Measurements from ENCODE around the gene ING3. TPM values are rescaled to one million over a fixed set of nuclear protein-coding genes. Genes with fewer than 3 reads are reported as not detected.

Gene ING3
- total and polyA plus RNA-seq, 9 of the 15 experiments (the other 6 are each of a cell fraction or from before 2014, with no cell fraction given), result 22.8 to 233 (median 50.4) TPM

DNA sequence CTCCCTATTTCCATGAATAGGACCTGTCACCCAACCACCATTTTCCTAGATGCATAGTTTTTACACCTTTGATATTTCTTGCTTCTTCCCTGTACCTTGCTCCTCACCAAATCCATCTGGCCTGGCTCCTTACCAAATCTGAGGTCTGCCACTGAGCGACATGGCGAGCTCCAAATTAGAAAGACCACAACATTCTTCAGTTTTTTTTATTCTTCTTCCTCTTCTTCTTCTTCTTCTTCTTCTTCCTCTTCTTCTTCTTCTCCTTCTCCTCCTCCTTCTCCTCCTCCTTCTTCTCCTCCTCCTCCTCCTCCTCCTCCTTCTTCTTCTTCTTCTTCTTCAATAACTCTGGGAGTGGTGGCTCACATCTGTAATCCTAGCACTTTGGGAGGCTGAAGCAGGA is 45.1 kb downstream of the ING3 start (continued):
- TF ChIP-seq, protein P1, sequence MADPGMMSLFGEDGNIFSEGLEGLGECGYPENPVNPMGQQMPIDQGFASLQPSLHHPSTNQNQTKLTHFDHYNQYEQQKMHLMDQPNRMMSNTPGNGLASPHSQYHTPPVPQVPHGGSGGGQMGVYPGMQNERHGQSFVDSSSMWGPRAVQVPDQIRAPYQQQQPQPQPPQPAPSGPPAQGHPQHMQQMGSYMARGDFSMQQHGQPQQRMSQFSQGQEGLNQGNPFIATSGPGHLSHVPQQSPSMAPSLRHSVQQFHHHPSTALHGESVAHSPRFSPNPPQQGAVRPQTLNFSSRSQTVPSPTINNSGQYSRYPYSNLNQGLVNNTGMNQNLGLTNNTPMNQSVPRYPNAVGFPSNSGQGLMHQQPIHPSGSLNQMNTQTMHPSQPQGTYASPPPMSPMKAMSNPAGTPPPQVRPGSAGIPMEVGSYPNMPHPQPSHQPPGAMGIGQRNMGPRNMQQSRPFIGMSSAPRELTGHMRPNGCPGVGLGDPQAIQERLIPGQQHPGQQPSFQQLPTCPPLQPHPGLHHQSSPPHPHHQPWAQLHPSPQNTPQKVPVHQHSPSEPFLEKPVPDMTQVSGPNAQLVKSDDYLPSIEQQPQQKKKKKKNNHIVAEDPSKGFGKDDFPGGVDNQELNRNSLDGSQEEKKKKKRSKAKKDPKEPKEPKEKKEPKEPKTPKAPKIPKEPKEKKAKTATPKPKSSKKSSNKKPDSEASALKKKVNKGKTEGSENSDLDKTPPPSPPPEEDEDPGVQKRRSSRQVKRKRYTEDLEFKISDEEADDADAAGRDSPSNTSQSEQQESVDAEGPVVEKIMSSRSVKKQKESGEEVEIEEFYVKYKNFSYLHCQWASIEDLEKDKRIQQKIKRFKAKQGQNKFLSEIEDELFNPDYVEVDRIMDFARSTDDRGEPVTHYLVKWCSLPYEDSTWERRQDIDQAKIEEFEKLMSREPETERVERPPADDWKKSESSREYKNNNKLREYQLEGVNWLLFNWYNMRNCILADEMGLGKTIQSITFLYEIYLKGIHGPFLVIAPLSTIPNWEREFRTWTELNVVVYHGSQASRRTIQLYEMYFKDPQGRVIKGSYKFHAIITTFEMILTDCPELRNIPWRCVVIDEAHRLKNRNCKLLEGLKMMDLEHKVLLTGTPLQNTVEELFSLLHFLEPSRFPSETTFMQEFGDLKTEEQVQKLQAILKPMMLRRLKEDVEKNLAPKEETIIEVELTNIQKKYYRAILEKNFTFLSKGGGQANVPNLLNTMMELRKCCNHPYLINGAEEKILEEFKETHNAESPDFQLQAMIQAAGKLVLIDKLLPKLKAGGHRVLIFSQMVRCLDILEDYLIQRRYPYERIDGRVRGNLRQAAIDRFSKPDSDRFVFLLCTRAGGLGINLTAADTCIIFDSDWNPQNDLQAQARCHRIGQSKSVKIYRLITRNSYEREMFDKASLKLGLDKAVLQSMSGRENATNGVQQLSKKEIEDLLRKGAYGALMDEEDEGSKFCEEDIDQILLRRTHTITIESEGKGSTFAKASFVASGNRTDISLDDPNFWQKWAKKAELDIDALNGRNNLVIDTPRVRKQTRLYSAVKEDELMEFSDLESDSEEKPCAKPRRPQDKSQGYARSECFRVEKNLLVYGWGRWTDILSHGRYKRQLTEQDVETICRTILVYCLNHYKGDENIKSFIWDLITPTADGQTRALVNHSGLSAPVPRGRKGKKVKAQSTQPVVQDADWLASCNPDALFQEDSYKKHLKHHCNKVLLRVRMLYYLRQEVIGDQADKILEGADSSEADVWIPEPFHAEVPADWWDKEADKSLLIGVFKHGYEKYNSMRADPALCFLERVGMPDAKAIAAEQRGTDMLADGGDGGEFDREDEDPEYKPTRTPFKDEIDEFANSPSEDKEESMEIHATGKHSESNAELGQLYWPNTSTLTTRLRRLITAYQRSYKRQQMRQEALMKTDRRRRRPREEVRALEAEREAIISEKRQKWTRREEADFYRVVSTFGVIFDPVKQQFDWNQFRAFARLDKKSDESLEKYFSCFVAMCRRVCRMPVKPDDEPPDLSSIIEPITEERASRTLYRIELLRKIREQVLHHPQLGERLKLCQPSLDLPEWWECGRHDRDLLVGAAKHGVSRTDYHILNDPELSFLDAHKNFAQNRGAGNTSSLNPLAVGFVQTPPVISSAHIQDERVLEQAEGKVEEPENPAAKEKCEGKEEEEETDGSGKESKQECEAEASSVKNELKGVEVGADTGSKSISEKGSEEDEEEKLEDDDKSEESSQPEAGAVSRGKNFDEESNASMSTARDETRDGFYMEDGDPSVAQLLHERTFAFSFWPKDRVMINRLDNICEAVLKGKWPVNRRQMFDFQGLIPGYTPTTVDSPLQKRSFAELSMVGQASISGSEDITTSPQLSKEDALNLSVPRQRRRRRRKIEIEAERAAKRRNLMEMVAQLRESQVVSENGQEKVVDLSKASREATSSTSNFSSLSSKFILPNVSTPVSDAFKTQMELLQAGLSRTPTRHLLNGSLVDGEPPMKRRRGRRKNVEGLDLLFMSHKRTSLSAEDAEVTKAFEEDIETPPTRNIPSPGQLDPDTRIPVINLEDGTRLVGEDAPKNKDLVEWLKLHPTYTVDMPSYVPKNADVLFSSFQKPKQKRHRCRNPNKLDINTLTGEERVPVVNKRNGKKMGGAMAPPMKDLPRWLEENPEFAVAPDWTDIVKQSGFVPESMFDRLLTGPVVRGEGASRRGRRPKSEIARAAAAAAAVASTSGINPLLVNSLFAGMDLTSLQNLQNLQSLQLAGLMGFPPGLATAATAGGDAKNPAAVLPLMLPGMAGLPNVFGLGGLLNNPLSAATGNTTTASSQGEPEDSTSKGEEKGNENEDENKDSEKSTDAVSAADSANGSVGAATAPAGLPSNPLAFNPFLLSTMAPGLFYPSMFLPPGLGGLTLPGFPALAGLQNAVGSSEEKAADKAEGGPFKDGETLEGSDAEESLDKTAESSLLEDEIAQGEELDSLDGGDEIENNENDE (IDR thresholded peaks at IDR 0.05; ENCODE audit: low read depth, low read length), result no peak
- TF ChIP-seq HLTF (IDR thresholded peaks at IDR 0.05) (peak; percentile 78), ZBED1 (IDR thresholded peaks at IDR 0.05) (no peak), EHMT2 (IDR thresholded peaks at IDR 0.05) (peak; percentile 79)
- TF ChIP-seq, protein P2, sequence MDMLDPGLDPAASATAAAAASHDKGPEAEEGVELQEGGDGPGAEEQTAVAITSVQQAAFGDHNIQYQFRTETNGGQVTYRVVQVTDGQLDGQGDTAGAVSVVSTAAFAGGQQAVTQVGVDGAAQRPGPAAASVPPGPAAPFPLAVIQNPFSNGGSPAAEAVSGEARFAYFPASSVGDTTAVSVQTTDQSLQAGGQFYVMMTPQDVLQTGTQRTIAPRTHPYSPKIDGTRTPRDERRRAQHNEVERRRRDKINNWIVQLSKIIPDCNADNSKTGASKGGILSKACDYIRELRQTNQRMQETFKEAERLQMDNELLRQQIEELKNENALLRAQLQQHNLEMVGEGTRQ (CRISPR knock-in tag; IDR thresholded peaks at IDR 0.05), result no peak
